NCI-H187 (cell line): Measurements from ENCODE around the gene NRG3.

ENCODE experiments used
- DNase-seq, 2 experiments: peaks; one replicate each; lab custom pipeline; 2025; lab: John Stamatoyannopoulos, UW

The NRG3 gene

GRCh38 chr10:82477776-82478175 is 602.8 kb downstream of the NRG3 start:
- DNase-seq = no peak

GRCh38 chr10:82492647-82493046 is 617.7 kb downstream of the NRG3 start:
- DNase-seq = no peak

- no peak for DNase-seq
Measured at GRCh38 chr10:82496114-82496513, 621.1 kb downstream of the NRG3 start.

GRCh38 chr10:82497439-82497838 is 622.4 kb downstream of the NRG3 start:
- no peak for DNase-seq

- DNase-seq = no peak
Measured at GRCh38 chr10:82498976-82499375, 624.0 kb downstream of the NRG3 start.

DNA sequence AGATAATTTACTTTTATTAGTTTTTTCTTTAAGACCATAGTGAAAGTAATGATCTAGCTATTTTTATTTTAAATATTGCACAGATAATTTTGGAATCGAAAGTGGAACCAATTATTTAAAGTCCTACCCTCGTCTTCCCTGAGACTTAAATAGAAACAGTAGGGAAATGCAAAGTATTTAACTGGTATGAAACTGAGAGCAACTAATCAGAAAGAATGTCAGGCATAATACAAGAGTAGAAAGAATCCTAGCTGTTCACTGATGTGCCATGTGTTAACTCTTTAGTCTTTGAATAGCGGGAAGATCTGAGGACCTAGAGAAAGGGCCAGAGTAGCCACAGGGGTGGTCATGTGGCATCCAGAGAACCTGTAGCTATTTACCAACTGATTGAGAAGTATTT is 630.0 kb downstream of the NRG3 start:
- DNase-seq = no peak

DNA sequence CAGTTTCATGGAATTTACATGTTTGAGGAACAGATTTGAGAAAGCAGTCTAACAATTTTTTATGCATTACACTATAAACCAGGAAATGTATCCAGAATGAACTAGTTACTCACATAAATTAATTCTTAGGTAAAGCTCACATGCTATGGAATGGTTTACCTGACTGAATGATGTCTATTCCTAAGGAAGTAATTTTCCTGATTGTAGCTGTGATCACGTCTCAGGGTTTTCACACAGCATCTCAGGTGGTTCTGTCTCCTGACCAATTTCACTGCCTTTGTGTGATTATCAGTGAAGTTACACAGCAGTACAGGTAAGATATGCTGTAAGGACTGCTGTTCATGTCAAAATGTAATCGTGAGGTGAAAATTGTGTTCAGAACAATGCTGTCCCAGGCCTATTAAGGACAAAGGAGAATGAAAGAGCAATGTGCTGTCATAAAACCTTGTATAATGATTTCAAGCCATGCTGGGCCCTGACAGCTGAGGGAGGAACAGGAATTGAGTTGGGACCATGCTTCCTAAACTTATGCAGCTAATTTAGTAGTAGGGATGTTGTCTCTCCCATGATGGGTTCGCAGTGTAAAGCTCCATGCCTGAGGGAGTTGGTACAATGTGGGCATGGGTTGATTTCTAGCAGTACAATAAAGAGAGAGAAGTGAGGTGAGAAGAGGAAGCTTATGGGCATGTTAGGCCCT is 631.8 kb downstream of the NRG3 start:
- DNase-seq = no peak

GRCh38 chr10:82515256-82515655 is 640.3 kb downstream of the NRG3 start:
- DNase-seq = no peak

- DNase-seq = no peak
Measured at GRCh38 chr10:82529062-82529461, 654.1 kb downstream of the NRG3 start.

- no peak for DNase-seq
Measured at GRCh38 chr10:82535457-82535856, 660.5 kb downstream of the NRG3 start.

DNA sequence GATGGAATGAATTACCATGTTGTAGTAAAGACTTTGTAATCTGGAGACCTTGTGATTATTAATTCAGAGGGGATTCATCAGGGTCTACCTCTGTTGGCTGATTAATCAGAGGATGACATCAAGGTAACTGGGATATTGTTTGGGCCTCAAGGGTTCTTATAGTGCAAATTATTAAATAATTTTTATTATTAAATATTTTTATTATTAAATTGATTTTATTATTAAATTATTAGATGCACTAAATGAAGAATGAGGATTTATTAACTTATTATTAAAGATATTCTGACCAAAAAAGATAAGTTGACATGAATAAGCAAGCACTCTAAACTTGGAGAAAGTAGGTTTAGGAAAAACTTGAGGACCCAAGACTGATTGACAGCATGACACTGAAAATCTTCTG is 661.7 kb downstream of the NRG3 start:
- DNase-seq = no peak

DNA sequence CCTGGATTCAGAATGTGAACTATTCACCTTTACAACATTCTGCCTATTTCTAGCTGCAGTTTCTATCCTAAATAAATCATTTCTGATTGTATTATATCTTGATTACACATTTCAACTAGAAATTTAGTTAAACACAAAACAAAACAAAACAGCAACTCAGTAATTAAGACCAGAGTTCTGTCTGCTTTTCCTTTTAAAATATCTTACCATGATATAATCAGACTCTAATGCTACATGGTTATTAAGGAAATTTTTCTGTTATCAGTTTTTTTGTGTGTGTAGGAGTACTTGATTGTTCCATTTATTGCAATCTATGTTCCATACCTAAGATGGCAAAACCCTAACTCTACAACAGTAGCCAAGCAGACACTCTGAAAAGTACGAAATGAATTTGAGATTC is 663.3 kb downstream of the NRG3 start:
- DNase-seq = no peak

DNA sequence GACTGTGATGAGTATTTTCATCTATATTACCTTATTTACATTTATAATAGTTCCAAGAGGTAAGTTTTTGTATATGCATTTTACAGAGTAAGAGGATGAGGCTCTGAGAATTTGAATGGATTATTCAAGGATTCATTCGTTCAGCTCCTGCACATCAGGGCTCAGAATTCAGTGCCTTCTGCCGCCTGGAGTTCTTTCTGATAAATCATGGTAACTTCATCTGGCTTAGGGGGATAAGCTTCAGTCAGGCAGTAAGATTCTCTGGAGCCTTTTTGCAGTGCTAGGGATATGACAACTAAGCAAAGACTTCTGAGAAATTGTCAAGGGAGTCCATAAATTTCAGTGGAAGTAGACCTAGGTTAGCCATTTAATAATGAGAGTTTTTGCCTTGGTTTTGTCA is 668.6 kb downstream of the NRG3 start:
- DNase-seq = no peak

- DNase-seq = no peak
Measured at GRCh38 chr10:82544377-82544776, 669.4 kb downstream of the NRG3 start.

GRCh38 chr10:82551506-82551905 is 676.5 kb downstream of the NRG3 start:
- DNase-seq = no peak

GRCh38 chr10:82552267-82552666 is 677.3 kb downstream of the NRG3 start:
- no peak for DNase-seq

GRCh38 chr10:82554381-82554780 is 679.4 kb downstream of the NRG3 start:
- DNase-seq = no peak

GRCh38 chr10:82558014-82558607 is 683.1 kb downstream of the NRG3 start:
- DNase-seq = no peak

DNA sequence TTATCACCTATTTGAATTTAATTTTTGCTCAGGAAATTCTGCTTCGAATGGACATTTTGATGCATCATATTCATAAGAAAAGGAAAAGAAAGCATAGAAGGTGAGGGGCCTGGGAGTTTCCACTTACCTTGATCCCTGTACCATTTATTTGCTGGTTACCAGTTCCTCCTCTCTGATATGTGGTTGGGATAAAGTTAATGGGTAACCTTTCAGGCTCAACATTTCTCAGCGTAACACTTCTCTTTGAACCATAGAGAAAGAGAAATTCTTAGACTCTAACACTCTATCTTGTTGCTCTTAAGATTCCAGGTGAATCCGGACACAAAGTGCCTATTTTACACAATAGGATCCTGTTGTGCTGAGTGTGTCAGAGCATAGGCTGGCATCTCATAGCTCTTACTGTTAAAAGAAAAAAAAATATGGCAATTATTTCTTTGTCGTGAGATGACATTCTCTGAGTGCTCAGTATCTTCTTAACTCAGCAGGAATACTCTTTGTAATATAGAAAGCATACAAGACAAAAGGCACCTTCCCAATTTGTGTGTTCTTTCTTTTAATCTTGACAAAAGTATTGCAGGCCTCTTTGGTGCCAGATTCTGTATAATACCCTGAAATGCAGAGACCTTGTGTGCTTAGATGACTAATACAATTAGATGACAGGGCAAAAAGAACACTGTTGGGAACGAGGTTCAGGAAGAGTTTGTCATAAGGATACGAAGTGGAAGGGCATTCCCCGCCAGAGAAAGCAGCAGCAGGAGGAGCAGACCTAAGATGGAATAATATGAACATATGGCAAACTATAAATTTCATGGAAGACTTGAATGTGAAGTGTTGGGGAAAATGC is 689.6 kb downstream of the NRG3 start:
- DNase-seq = no peak

- DNase-seq = no peak
Measured at GRCh38 chr10:82565197-82565575, 690.2 kb downstream of the NRG3 start.

- DNase-seq = no peak
Measured at GRCh38 chr10:82572744-82573143, 697.8 kb downstream of the NRG3 start.

DNA sequence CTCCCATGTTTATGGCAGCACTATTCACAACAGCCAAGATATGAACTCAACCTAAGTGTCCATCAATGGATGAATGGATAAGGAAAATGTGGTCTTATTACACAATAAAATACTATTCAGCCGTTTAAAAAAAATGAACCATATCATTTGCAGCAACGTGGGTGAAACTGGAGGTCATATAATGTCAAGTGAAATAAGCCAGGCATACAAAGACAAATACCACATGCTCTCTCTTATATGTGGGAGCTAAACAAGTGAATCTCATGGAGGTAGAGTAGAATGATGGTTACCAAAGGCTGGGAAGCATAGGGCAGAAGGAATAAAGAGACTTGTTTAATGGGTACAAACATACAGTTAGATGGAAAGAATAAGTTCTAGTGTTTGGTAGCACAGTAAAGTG is 699.1 kb downstream of the NRG3 start:
- DNase-seq = no peak

- no peak for DNase-seq
Measured at GRCh38 chr10:82575318-82575717, 700.3 kb downstream of the NRG3 start.
